ENCODE measurements around the gene KPNA6.

- TF ChIP-seq CTCF (IDR thresholded peaks at IDR 0.05) = no peak
- no peak for TF ChIP-seq POLR2A (IDR thresholded peaks at IDR 0.05)
Measured at GRCh38 chr1:32224285-32224684, 116.4 kb downstream of the KPNA6 start.
